HK-2 (cell line): ENCODE results near the gene MVB12B.

ENCODE experiments used
- DNase-seq: peaks from one replicate; pipeline ENCODE4 v3.0.0-alpha.2; 2018; ENCODE audit not compliant: unreplicated experiment

The MVB12B gene

GRCh38 chr9:126363250-126363649 is 36.6 kb downstream of the MVB12B start:
- no peak for DNase-seq

- no peak for DNase-seq
These were observed 37.4 kb downstream of the MVB12B start for GRCh38 chr9:126363847-126364671.

GRCh38 chr9:126365780-126366179 is 39.2 kb downstream of the MVB12B start:
- DNase-seq: no peak

GRCh38 chr9:126366366-126367011 is 39.9 kb downstream of the MVB12B start:
- no peak for DNase-seq

- no peak for DNase-seq
These were observed 40.5 kb downstream of the MVB12B start for GRCh38 chr9:126367139-126367538.

GRCh38 chr9:126367616-126368015 is 41.0 kb downstream of the MVB12B start:
- DNase-seq: no peak

GRCh38 chr9:126368020-126368419 is 41.4 kb downstream of the MVB12B start:
- no peak for DNase-seq

GRCh38 chr9:126371007-126371870 is 44.6 kb downstream of the MVB12B start:
- no peak for DNase-seq

GRCh38 chr9:126372716-126373115 is 46.1 kb downstream of the MVB12B start:
- DNase-seq: no peak

GRCh38 chr9:126373241-126373640 is 46.6 kb downstream of the MVB12B start:
- peak; percentile 46 for DNase-seq

- no peak for DNase-seq
These were observed 47.7 kb downstream of the MVB12B start for GRCh38 chr9:126374366-126374781.

- DNase-seq: no peak
These were observed 48.8 kb downstream of the MVB12B start for GRCh38 chr9:126375386-126375785.

GRCh38 chr9:126376311-126377175 is 49.9 kb downstream of the MVB12B start:
- no peak for DNase-seq

GRCh38 chr9:126377176-126377509 is 50.5 kb downstream of the MVB12B start:
- DNase-seq: no peak

GRCh38 chr9:126377536-126377935 is 50.9 kb downstream of the MVB12B start:
- DNase-seq: no peak

GRCh38 chr9:126378761-126379160 is 52.1 kb downstream of the MVB12B start:
- DNase-seq: no peak

GRCh38 chr9:126379661-126380360 is 53.2 kb downstream of the MVB12B start:
- peak; percentile 26 for DNase-seq

- no peak for DNase-seq
These were observed 53.8 kb downstream of the MVB12B start for GRCh38 chr9:126380447-126380846.

GRCh38 chr9:126381195-126381594 is 54.6 kb downstream of the MVB12B start:
- no peak for DNase-seq

GRCh38 chr9:126383406-126384046 is 56.9 kb downstream of the MVB12B start:
- DNase-seq: no peak
